Vagina (tissue), 2 donors: ENCODE results near the gene SLC22A12. TPM values are rescaled to one million over a fixed set of nuclear protein-coding genes. Genes with fewer than 3 reads are reported as not detected.

Experiments
- DNase-seq, 2 donors: peaks; one replicate each; pipeline ENCODE4 v3.0.0-alpha.2; 2017; ENCODE audit errors: extremely low spot score in 2 of 2
- H3K27ac ChIP-seq: fragments of 200-600 bp; sonication (generic); one replicate; pipeline ENCODE4 v1.5.1; 2019
- H3K27me3 ChIP-seq: fragments of 200-600 bp; sonication (generic); one replicate; pipeline ENCODE4 v1.5.1; 2019
- H3K36me3 ChIP-seq, 2 donors: fragments of 200-600 bp; sonication (generic); one replicate each; pipeline ENCODE4 v1.5.1; 2017 to 2019
- H3K4me1 ChIP-seq: fragments of 200-600 bp; sonication (generic); one replicate; pipeline ENCODE4 v1.5.1; 2019
- H3K4me3 ChIP-seq, 2 donors: fragments of 200-600 bp; sonication (generic); 1 replicate in 1 of 2; 2 replicates in 1 of 2; pipeline ENCODE4 v1.5.1; 2016 to 2019
- H3K9me3 ChIP-seq: fragments of 200-600 bp; sonication (generic); one replicate; pipeline ENCODE4 v1.5.1; 2019
- POLR2A ChIP-seq, 2 donors: fragments of 450-650 bp; IDR thresholded peaks; one replicate each; pipeline ENCODE4 v1.6.1; 2017; ENCODE audit warnings: antibody characterized with exemption in 2 of 2, mild to moderate bottlenecking in 2 of 2, moderate library complexity in 2 of 2
- POLR2AphosphoS5 ChIP-seq, 2 donors: sonication (generic); formaldehyde crosslinking; IDR thresholded peaks; one replicate each; pipeline ENCODE4 v1.9.0; 2017; ENCODE audit warnings: antibody characterized with exemption in 2 of 2, mild to moderate bottlenecking in 2 of 2, low read depth in 1 of 2; ENCODE audit not compliant: insufficient read depth in 1 of 2
- intact Hi-C: fragments of 100-400 bp; cut with DNase I; formaldehyde crosslinking; loops from one replicate; pipeline ENCODE4 v1.15.1; 2023
- total RNA-seq: library from RNA; depleted of rRNA; stranded (reverse); fragments of >200 nt; gene quantifications from one replicate; pipeline ENCODE4 v1.2.3, GENCODE V29; 2016
- TF ChIP-seq, protein P1 (sequence below), 3 experiments: fragments of 450-650 bp in 2 of 3; fragments of 200-600 bp in 1 of 3; sonication (generic) in 1 of 3; IDR thresholded peaks; one replicate each; pipeline ENCODE4 v1.5.1; 2017 to 2019; ENCODE audit warnings: antibody characterized with exemption in 3 of 3, mild to moderate bottlenecking in 2 of 3, moderate library complexity in 2 of 3

Gene SLC22A12
- total RNA-seq, 1 donor from 2014 or later: not detected

DNA sequence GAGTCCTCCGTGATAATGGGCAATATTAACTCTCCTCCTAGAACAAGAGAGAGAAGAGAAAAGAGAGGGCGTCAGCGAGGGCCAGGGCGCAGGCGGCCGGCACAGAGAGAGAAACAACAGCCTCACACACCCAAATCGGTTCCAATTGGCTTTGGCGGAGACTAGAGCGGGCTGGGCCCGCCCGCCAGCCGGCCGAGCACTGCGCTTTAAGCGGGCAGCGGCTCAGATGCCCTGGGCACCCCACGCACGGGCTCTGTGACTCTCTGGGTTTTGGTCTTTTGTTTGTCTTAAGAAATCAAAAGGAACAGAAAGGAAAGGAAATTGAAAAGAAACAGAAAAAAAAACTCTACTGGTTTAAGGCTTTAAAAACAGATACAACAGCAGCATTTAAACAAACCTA is 17.0 kb downstream of the SLC22A12 start:
- peak overlapping the region; percentile 22 for H3K27ac ChIP-seq
- peaks cover 13% of the 10 kb centered on the region for H3K4me1 ChIP-seq
- TF ChIP-seq, protein P1, sequence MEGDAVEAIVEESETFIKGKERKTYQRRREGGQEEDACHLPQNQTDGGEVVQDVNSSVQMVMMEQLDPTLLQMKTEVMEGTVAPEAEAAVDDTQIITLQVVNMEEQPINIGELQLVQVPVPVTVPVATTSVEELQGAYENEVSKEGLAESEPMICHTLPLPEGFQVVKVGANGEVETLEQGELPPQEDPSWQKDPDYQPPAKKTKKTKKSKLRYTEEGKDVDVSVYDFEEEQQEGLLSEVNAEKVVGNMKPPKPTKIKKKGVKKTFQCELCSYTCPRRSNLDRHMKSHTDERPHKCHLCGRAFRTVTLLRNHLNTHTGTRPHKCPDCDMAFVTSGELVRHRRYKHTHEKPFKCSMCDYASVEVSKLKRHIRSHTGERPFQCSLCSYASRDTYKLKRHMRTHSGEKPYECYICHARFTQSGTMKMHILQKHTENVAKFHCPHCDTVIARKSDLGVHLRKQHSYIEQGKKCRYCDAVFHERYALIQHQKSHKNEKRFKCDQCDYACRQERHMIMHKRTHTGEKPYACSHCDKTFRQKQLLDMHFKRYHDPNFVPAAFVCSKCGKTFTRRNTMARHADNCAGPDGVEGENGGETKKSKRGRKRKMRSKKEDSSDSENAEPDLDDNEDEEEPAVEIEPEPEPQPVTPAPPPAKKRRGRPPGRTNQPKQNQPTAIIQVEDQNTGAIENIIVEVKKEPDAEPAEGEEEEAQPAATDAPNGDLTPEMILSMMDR (IDR thresholded peaks at IDR 0.05): no peak
- no peak for TF ChIP-seq POLR2AphosphoS5 (IDR thresholded peaks at IDR 0.05; ENCODE audit: insufficient read depth in 1 of 2, low read depth in 1 of 2)
- no peak for TF ChIP-seq POLR2A (IDR thresholded peaks at IDR 0.05)
- peak overlapping the region; percentile 32 to 43 for H3K4me3 ChIP-seq
- intact Hi-C loops: no loop called here
- no peak for DNase-seq
- H3K27me3 ChIP-seq: no peaks in the 10 kb centered on the region
- H3K36me3 ChIP-seq: no peaks in the 10 kb centered on the region
- no peaks in the 10 kb centered on the region for H3K9me3 ChIP-seq

DNA sequence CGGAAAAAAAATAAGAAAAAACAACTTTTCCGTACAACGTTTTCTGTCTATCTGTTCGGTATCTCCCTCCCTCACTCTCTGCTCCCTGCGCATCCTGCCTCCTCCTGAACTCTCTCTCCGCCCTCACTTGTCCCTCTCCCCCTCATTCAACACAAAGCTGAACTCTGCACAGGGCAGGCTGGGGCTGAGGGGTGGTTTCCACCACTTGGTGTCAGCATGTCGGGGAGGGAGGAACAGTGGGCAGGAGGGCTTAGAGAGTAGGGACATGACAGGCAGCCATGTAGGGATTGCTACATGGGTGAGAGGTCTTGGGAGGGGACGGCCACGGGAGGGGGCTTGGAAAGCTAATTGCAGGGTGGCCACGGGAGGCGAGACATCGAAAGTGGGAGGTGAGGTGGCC is 17.6 kb downstream of the SLC22A12 start:
- Histone ChIP-seq H3K27ac (no peak overlapping the region), H3K4me3 (no peak overlapping the region), H3K36me3 (no peaks in the 10 kb centered on the region), H3K4me1 (peaks cover 13% of the 10 kb centered on the region), H3K9me3 (no peaks in the 10 kb centered on the region), H3K27me3 (no peaks in the 10 kb centered on the region)
- TF ChIP-seq POLR2AphosphoS5 (IDR thresholded peaks at IDR 0.05; ENCODE audit: insufficient read depth in 1 of 2, low read depth in 1 of 2) (no peak), POLR2A (IDR thresholded peaks at IDR 0.05) (no peak)
- TF ChIP-seq, protein P1 (IDR thresholded peaks at IDR 0.05): no peak
- DNase-seq: no peak
- intact Hi-C loops: no loop called here

DNA sequence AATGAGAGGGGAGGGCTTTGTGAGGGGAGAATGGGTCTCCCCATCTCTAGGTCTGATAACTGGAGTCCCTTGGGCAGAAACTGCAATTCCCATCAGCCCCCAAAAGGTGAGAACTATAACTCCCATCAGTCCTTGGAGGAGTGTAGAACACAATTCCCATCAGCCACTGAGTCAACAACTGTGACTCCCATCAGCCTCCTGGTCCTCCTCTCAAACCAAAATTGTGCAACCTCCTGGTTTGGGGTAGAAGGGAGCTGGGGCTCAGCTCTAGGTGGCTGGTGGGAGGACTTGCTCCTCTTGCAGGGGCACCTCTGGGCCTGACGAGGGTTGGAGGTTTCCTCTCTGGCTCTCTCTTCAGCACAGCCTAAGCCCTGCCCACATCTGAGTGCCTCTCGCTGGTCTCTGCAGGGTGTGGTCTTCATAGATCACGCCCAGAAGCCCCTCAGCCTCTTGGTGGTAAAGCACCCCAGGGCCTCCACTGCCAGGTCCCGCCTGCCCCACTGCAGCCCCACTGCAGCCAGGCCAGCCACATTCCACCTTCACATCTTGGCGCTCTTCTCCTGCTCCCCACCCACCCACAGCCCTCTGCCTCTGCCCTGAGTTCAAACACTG is 18.5 kb downstream of the SLC22A12 start:
- Histone ChIP-seq H3K4me3 (no peak overlapping the region), H3K4me1 (peaks cover 13% of the 10 kb centered on the region), H3K27ac (no peak overlapping the region), H3K27me3 (no peaks in the 10 kb centered on the region), H3K36me3 (no peaks in the 10 kb centered on the region), H3K9me3 (no peaks in the 10 kb centered on the region)
- intact Hi-C loops: no loop called here
- no peak for DNase-seq
- TF ChIP-seq, protein P1 (IDR thresholded peaks at IDR 0.05): no peak
- TF ChIP-seq POLR2AphosphoS5 (IDR thresholded peaks at IDR 0.05; ENCODE audit: insufficient read depth in 1 of 2, low read depth in 1 of 2) (no peak), POLR2A (IDR thresholded peaks at IDR 0.05) (no peak)

DNA sequence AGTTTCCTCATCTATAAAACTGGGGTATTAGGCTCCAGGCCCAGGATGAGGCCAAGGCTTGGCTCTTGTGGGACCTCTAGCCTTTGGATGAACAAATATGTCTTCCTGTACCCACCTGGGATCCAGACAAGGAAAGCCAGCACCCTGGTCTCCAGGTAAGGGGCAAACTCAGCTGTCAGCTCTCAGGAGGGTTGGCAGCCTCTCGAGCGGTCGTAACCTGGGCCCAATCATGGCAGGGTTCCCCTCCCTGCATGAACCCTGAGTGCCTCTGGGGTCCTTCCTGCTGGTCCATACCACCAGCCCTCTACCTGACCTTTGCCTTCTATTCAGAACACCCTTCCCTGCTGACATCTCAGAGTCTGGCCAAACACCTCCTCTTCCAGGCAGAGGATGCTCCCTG is 19.6 kb downstream of the SLC22A12 start:
- H3K4me3 ChIP-seq: no peak overlapping the region
- peaks cover 13% of the 10 kb centered on the region for H3K4me1 ChIP-seq
- intact Hi-C loops: no loop called here
- no peaks in the 10 kb centered on the region for H3K36me3 ChIP-seq
- TF ChIP-seq POLR2AphosphoS5 (IDR thresholded peaks at IDR 0.05; ENCODE audit: insufficient read depth in 1 of 2, low read depth in 1 of 2): no peak
- TF ChIP-seq, protein P1 (IDR thresholded peaks at IDR 0.05): no peak
- TF ChIP-seq POLR2A (IDR thresholded peaks at IDR 0.05): no peak
- H3K27ac ChIP-seq: no peak overlapping the region
- no peak for DNase-seq
- H3K27me3 ChIP-seq: no peaks in the 10 kb centered on the region
- no peaks in the 10 kb centered on the region for H3K9me3 ChIP-seq

DNA sequence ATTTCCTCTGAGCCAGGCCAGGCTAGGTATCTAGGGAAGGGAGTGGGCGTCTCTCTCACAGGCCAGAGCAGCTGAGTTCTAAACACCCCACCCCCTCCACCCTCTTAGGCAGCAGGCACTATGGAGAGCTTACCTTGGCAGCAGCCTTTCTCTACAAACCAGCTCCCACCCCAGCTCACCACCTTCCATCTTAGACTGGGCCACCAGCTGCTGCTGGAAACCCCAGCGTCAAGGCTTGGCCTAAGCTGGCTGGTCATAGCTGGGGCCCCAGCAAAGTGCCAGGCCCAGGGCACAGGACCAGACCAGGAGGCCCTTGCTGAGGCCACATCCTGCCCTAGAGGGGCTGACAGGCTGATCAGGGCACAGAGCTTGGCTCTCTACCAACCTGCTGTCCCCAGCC is 20.2 kb downstream of the SLC22A12 start:
- Histone ChIP-seq H3K9me3 (no peaks in the 10 kb centered on the region), H3K4me1 (peaks cover 13% of the 10 kb centered on the region), H3K27me3 (no peaks in the 10 kb centered on the region), H3K36me3 (no peaks in the 10 kb centered on the region), H3K4me3 (no peak overlapping the region), H3K27ac (no peak overlapping the region)
- intact Hi-C loops: no loop called here
- DNase-seq: no peak
- TF ChIP-seq POLR2A (IDR thresholded peaks at IDR 0.05) (no peak), POLR2AphosphoS5 (IDR thresholded peaks at IDR 0.05; ENCODE audit: insufficient read depth in 1 of 2, low read depth in 1 of 2) (no peak)
- TF ChIP-seq, protein P1 (IDR thresholded peaks at IDR 0.05): no peak
